ENCODE data around the gene MUC3A. TPM values are rescaled to one million over a fixed set of nuclear protein-coding genes. Genes with fewer than 3 reads are reported as not detected.
"Not testable (repeated sequence)": the region's sequence is repeated elsewhere in the genome, so short reads cannot be mapped to it uniquely, and the experiment has no call there.

Gene MUC3A
- total and polyA plus RNA-seq, 12 donors, result 0.04 to 0.91 (median 0.16) TPM; not detected in 6

DNA sequence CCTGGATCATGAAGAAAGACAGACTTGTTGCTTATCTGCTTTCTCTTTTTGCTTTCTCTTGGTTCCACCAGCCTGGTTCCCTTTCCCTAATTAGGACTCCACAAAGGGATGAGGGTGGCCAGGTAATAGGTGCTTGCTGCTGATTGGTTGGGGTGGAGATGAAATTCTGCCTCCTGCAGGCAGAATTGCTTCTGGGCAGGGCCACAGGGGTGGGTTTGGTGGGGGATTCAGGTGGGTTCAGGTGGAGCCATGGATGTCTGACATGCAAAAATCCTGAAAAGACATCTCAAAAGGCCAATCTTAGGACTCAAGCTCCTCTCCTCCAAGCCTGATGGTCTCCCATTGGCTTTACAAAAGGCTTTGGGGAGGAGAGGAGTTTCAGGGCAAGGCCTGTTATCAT, 28.3 kb upstream of the MUC3A start:
- intact Hi-C loops (cut with DNase I), result no loop called here
- Histone ChIP-seq H3K9me3 (replicated peaks in 1 of 3) (no peaks in the 10 kb centered on the region), H3K27ac (no peak overlapping the region), H3K36me3 (replicated peaks in 1 of 2) (no peaks in the 10 kb centered on the region), H3K4me3 (no peak overlapping the region), H3K27me3 (no peaks in the 10 kb centered on the region), H3K4me1 (replicated peaks in 1 of 2) (no peaks in the 10 kb centered on the region)
- TF ChIP-seq POLR2A (IDR thresholded peaks at IDR 0.05), result no peak
- TF ChIP-seq, protein P1, sequence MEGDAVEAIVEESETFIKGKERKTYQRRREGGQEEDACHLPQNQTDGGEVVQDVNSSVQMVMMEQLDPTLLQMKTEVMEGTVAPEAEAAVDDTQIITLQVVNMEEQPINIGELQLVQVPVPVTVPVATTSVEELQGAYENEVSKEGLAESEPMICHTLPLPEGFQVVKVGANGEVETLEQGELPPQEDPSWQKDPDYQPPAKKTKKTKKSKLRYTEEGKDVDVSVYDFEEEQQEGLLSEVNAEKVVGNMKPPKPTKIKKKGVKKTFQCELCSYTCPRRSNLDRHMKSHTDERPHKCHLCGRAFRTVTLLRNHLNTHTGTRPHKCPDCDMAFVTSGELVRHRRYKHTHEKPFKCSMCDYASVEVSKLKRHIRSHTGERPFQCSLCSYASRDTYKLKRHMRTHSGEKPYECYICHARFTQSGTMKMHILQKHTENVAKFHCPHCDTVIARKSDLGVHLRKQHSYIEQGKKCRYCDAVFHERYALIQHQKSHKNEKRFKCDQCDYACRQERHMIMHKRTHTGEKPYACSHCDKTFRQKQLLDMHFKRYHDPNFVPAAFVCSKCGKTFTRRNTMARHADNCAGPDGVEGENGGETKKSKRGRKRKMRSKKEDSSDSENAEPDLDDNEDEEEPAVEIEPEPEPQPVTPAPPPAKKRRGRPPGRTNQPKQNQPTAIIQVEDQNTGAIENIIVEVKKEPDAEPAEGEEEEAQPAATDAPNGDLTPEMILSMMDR (IDR thresholded peaks at IDR 0.05), result no peak
- no peak for DNase-seq

DNA sequence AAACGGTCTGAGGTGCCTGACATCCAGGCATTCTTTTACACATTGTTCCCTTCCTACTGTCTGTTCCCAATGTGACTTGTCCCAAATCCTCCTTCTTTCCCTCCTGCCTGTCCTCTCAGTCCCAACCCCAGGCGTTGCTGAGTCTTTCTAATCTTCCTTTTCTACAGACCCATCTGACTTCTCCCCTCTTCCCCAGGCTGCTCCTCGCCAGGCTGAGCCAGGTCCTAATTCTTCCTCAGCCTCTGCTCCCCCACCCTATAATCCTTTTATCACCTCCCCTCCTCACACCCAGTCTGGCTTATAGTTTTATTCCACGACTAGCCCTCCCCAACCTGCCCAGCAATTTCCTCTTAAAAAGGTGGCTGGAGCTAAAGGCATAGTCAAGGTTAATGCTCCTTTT, 25.7 kb upstream of the MUC3A start:
- H3K36me3 ChIP-seq (replicated peaks in 1 of 2); H3K27ac ChIP-seq; H3K4me1 ChIP-seq (replicated peaks in 1 of 2); H3K27me3 ChIP-seq; intact Hi-C loops (cut with DNase I); H3K9me3 ChIP-seq (replicated peaks in 1 of 3); DNase-seq; H3K4me3 ChIP-seq: not testable (repeated sequence)
- 54 to 68% (median 59%) methylated on average over 4 of the region's 4 CpGs for WGBS, 4 donors

DNA sequence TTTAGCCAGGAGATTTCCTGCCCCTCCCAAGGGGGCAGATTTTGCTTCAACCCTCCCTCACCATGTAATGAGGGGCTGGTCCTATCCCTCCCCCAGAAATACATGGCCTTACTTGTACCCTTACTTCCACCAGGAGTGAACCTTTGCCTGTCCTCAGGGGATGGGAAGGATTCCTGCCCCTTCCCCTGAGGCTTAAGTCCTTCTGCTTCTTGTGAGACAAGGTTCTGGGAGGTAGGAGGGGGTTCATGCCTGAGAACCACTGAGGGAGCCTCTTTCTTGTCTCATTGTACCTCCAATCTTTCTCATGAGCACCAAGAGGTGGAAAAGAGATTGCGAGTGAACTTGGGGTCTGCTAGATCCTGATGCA, 19.5 kb upstream of the MUC3A start:
- Histone ChIP-seq H3K4me3 (no peak overlapping the region), H3K36me3 (replicated peaks in 1 of 2) (no peaks in the 10 kb centered on the region), H3K27me3 (no peaks in the 10 kb centered on the region), H3K4me1 (replicated peaks in 1 of 2) (no peaks in the 10 kb centered on the region), H3K27ac (no peak overlapping the region), H3K9me3 (replicated peaks in 1 of 3) (no peaks in the 10 kb centered on the region)
- no peak for DNase-seq
- intact Hi-C loops (cut with DNase I), result no loop called here
- TF ChIP-seq POLR2A (IDR thresholded peaks at IDR 0.05), result no peak
- TF ChIP-seq, protein P1 (IDR thresholded peaks at IDR 0.05), result no peak
- 64 to 80% (median 70%) methylated on average over 1 of the region's 1 CpG for WGBS, 4 donors

DNA sequence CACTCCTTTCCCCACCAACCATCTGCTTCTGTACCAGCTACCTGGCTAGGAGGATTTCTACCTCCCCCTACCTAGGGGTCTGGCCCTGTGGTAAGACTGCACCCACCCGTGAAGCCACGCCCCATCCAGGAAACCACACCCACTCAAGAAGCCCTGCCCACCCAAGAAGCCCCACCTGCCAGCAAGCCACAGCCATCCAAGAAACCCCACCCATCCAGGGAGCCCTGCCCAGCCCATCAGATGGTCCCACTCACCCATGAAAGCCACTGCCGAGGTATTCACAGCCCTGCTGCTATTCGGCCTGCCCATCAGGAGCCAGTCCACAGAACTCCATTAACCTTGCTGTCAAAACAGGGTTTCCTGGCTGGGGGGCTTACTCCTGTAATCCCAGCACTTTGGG, 15.6 kb upstream of the MUC3A start:
- Histone ChIP-seq H3K27ac (no peak overlapping the region), H3K4me1 (replicated peaks in 1 of 2) (no peaks in the 10 kb centered on the region), H3K9me3 (replicated peaks in 1 of 3) (no peaks in the 10 kb centered on the region), H3K4me3 (no peak overlapping the region), H3K36me3 (replicated peaks in 1 of 2) (no peaks in the 10 kb centered on the region), H3K27me3 (no peaks in the 10 kb centered on the region)
- intact Hi-C loops (cut with DNase I), result no loop called here
- no peak for DNase-seq
- TF ChIP-seq POLR2A (IDR thresholded peaks at IDR 0.05), result no peak
- TF ChIP-seq, protein P1 (IDR thresholded peaks at IDR 0.05), result no peak
- WGBS, 4 donors, result 25 to 56% (median 49%) methylated on average over 2 to 4 of the region's 4 CpGs

DNA sequence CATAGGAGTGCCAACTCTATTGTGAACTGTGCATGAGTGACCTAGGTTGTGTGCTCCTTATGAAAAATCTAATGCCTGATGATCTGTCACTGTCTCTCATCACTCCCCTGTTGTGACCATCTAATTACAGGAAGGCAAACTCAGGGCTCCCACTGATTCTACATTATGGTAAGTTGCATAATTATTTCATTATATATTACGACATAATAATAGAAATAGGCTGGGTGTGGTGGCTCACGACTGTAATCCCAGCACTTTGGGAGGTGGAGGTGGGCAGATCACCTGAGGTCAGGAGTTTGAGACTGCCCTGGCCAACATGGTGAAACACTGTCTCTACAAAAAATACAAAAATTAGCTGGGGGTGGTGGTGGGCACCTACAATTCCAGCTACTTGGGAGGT, 14.0 kb upstream of the MUC3A start:
- WGBS, 4 donors, result 65 to 75% (median 70%) methylated on average over 2 of the region's 2 CpGs
- intact Hi-C loops (cut with DNase I); H3K4me3 ChIP-seq: not testable (repeated sequence)

DNA sequence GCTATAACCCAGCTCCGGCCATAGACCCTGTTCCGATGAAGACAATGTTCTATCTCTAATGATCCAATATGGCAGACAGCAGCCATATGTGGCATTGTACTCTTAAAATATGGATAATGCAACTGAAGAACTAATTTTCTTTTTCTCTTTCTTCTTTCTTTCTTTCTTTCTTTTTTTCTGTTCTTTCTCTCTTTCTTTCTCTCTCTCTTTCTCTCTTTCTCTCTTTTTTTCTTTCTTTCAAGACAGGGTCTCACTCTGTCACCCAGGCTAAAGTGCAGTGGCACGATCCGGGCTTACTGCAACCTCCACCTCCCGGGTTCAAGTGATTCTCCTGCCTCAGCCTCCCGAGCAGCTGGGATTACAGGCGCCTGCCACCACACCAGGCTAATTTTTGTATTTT, 13.2 kb upstream of the MUC3A start:
- H3K27me3 ChIP-seq; intact Hi-C loops (cut with DNase I); H3K27ac ChIP-seq; DNase-seq; H3K4me3 ChIP-seq; H3K36me3 ChIP-seq (replicated peaks in 1 of 2); H3K4me1 ChIP-seq (replicated peaks in 1 of 2); H3K9me3 ChIP-seq (replicated peaks in 1 of 3): not testable (repeated sequence)
- WGBS, 4 donors, result 75 to 87% (median 78%) methylated on average over 7 of the region's 7 CpGs

More for the DNA sequence above, 14.0 kb upstream of the MUC3A start:
- not testable (repeated sequence) for H3K9me3 ChIP-seq (replicated peaks in 1 of 3); H3K4me1 ChIP-seq (replicated peaks in 1 of 2); DNase-seq; H3K36me3 ChIP-seq (replicated peaks in 1 of 2); H3K27me3 ChIP-seq; H3K27ac ChIP-seq
